ENCODE measurements around the gene LARP4B. TPM values are rescaled to one million over a fixed set of nuclear protein-coding genes. Genes with fewer than 3 reads are reported as not detected.

The LARP4B gene
- total and polyA plus RNA-seq, 2 donors (not counting 1 experiment from before 2014, with no cell fraction given), result 35.6 to 129 TPM

DNA sequence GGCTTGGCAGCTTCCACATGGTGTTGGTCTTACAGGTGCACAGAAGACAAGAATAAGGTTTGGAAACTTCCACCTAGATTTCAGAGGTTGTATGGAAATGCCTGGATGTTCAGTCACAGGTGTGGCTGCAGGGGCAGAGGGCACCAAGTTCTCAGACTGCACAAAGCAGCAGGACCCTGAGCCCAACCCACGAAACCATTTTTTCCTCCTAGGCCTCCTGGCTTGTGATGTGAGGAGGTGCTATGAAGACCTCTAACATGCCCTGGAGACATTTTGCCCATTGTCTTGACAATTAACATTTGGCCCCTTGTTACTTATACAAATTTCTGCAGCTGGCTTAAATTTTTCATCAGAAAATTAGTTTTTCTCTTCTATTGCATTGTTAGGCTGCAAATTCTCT is 134.3 kb downstream of the LARP4B start:
- Histone ChIP-seq H2AFZ (ENCODE audit: insufficient read depth, low read depth, low read length, poor library complexity, severe bottlenecking) (no peak overlapping the region), H3K79me2 (ENCODE audit: control insufficient read depth, insufficient read depth, low read length) (no peaks in the 10 kb centered on the region), H3K36me3 (replicated peaks in 1 of 2; ENCODE audit: control extremely low read depth in 1 of 2, control insufficient read depth in 1 of 2, extremely low read depth in 1 of 2, insufficient read depth in 2 of 2, low read length in 1 of 2) (no peaks in the 10 kb centered on the region), H3K4me3 (ENCODE audit: control extremely low read depth in 1 of 5, extremely low read depth in 1 of 5, insufficient read depth in 1 of 5, low read depth in 2 of 5, low read length in 4 of 5) (no peak overlapping the region), H3K4me1 (ENCODE audit: control insufficient read depth in 2 of 2, insufficient read depth in 2 of 2, low read length in 2 of 2) (no peaks in the 10 kb centered on the region), H3K9me3 (ENCODE audit: control extremely low read depth in 1 of 3, control insufficient read depth in 2 of 3, insufficient read depth in 1 of 3, low read length in 2 of 3) (peaks cover 7 to 20% (median 16%) of the 10 kb centered on the region in 3 donors), H3K9ac (ENCODE audit: low read length) (no peak overlapping the region), H3K4me2 (replicated peaks; ENCODE audit: low read depth, low read length, poor library complexity, severe bottlenecking) (no peak overlapping the region), H4K20me1 (ENCODE audit: control insufficient read depth, insufficient read depth, low read length, poor library complexity, severe bottlenecking) (no peaks in the 10 kb centered on the region), H3K27ac (ENCODE audit: low read length in 2 of 2) (no peak overlapping the region), H3K27me3 (replicated peaks in 1 of 4; ENCODE audit: control extremely low read depth in 1 of 4, control insufficient read depth in 3 of 4, insufficient read depth in 4 of 4, low read length in 3 of 4) (no peaks in the 10 kb centered on the region)
- H3K4me3 Mint-ChIP-seq, result no peak overlapping the region
- H3K27me3 Mint-ChIP-seq, result no peaks in the 10 kb centered on the region
- ChIA-PET CTCF (no interaction called here), POLR2A (no interaction called here)
- H3K27ac Mint-ChIP-seq, result no peak overlapping the region
- peaks cover 15% of the 10 kb centered on the region for H3K9me3 Mint-ChIP-seq (ENCODE audit: insufficient read depth)
- ATAC-seq (ENCODE audit: low read depth) (no peak), DNase-seq (no peak)
- peaks cover 1% of the 10 kb centered on the region for H3K4me1 Mint-ChIP-seq
- intact Hi-C loops (cut with micrococcal nuclease), result no loop called here
- no peak for TF ChIP-seq EZH2 (IDR thresholded peaks at IDR 0.05; ENCODE audit: borderline replicate concordance, insufficient read depth, low read depth, low read length, poor library complexity, severe bottlenecking)
- TF ChIP-seq, protein P1, sequence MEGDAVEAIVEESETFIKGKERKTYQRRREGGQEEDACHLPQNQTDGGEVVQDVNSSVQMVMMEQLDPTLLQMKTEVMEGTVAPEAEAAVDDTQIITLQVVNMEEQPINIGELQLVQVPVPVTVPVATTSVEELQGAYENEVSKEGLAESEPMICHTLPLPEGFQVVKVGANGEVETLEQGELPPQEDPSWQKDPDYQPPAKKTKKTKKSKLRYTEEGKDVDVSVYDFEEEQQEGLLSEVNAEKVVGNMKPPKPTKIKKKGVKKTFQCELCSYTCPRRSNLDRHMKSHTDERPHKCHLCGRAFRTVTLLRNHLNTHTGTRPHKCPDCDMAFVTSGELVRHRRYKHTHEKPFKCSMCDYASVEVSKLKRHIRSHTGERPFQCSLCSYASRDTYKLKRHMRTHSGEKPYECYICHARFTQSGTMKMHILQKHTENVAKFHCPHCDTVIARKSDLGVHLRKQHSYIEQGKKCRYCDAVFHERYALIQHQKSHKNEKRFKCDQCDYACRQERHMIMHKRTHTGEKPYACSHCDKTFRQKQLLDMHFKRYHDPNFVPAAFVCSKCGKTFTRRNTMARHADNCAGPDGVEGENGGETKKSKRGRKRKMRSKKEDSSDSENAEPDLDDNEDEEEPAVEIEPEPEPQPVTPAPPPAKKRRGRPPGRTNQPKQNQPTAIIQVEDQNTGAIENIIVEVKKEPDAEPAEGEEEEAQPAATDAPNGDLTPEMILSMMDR (IDR thresholded peaks at IDR 0.05), result no peak
- no CpG with 5 or more reads among the region's 1 CpG for WGBS (ENCODE audit: insufficient coverage)

DNA sequence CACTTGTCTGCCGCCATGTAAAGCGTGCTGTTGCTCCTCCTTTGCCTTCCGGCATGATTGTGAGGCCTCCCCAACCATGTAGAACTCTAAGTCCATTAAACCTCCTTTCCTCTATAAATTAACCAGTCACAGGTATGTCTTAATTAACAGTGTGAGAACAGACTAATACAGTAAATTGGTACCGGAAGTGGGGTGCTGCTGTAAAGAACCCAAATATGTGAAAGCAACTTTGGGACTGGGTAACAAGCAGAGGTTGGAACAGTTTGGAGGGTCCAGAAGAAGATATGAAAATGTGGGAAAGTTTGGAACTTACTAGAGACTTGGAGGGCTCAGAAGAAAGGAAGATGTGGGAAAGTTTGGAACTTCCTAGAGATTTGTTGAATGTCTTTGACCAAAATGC is 135.3 kb downstream of the LARP4B start:
- Histone ChIP-seq H3K4me1 (ENCODE audit: control insufficient read depth in 2 of 2, insufficient read depth in 2 of 2, low read length in 2 of 2) (no peaks in the 10 kb centered on the region), H4K20me1 (ENCODE audit: control insufficient read depth, insufficient read depth, low read length, poor library complexity, severe bottlenecking) (no peaks in the 10 kb centered on the region), H2AFZ (ENCODE audit: insufficient read depth, low read depth, low read length, poor library complexity, severe bottlenecking) (no peak overlapping the region), H3K9ac (ENCODE audit: low read length) (no peak overlapping the region), H3K4me2 (replicated peaks; ENCODE audit: low read depth, low read length, poor library complexity, severe bottlenecking) (no peak overlapping the region), H3K9me3 (ENCODE audit: control extremely low read depth in 1 of 3, control insufficient read depth in 2 of 3, insufficient read depth in 1 of 3, low read length in 2 of 3) (peaks cover 7 to 20% (median 16%) of the 10 kb centered on the region in 3 donors), H3K27ac (ENCODE audit: low read length in 2 of 2) (no peak overlapping the region), H3K79me2 (ENCODE audit: control insufficient read depth, insufficient read depth, low read length) (no peaks in the 10 kb centered on the region), H3K4me3 (ENCODE audit: control extremely low read depth in 1 of 5, extremely low read depth in 1 of 5, insufficient read depth in 1 of 5, low read depth in 2 of 5, low read length in 4 of 5) (no peak overlapping the region), H3K27me3 (replicated peaks in 1 of 4; ENCODE audit: control extremely low read depth in 1 of 4, control insufficient read depth in 3 of 4, insufficient read depth in 4 of 4, low read length in 3 of 4) (no peaks in the 10 kb centered on the region), H3K36me3 (replicated peaks in 1 of 2; ENCODE audit: control extremely low read depth in 1 of 2, control insufficient read depth in 1 of 2, extremely low read depth in 1 of 2, insufficient read depth in 2 of 2, low read length in 1 of 2) (no peaks in the 10 kb centered on the region)
- H3K9me3 Mint-ChIP-seq (ENCODE audit: insufficient read depth), result peaks cover 15% of the 10 kb centered on the region
- POLR2A ChIA-PET, result no interaction called here
- no peak overlapping the region for H3K4me3 Mint-ChIP-seq
- no peak for TF ChIP-seq EZH2 (IDR thresholded peaks at IDR 0.05; ENCODE audit: borderline replicate concordance, insufficient read depth, low read depth, low read length, poor library complexity, severe bottlenecking)
- TF ChIP-seq, protein P1 (IDR thresholded peaks at IDR 0.05), result no peak
- ATAC-seq (ENCODE audit: low read depth), result no peak
- intact Hi-C loops (cut with micrococcal nuclease), result no loop called here
- no peak overlapping the region for H3K27ac Mint-ChIP-seq
- CTCF ChIA-PET, result no interaction called here
- DNase-seq, result no peak
- WGBS (ENCODE audit: insufficient coverage), result no CpG with 5 or more reads among the region's 4 CpGs
- H3K4me1 Mint-ChIP-seq, result no peaks in the 10 kb centered on the region
- no peaks in the 10 kb centered on the region for H3K27me3 Mint-ChIP-seq

Measured in B cell (primary cell).